Measurements from ENCODE around the gene COX7A1.

DNA sequence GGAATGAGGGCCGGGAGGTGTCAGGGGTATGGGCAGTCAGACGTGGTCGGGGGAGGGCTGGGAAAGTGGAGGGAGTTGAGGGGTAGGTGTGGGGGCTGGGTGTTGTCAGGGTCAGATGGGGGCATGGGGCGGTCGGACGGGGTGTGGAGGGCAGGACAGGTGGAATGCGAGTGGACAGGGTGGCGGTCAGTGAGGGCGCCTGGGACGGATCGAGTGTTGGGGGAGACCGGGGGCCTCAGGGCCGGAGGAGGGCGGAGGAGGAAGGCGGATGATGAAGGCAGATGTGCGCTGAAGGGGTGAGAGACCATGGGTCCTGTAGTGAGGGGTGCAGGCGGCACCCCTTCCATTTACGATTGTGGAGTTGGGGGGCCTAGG, 31.3 kb downstream of the COX7A1 start:
- no peak for TF ChIP-seq CTCF (conservative IDR thresholded peaks at IDR 0.05; ENCODE audit: low read depth, low read length)
- TF ChIP-seq EZH2 (IDR thresholded peaks at IDR 0.05; ENCODE audit: borderline replicate concordance, low read depth, low read length, poor library complexity, severe bottlenecking) = no peak
